K562 (cell line): ENCODE measurements around the gene SHISAL1. TPM values are rescaled to one million over a fixed set of nuclear protein-coding genes. Genes with fewer than 3 reads are reported as not detected.

Experiments used
- ATAC-seq: fragments of 200-7000 bp; cut with Tn5 transposase; 3 replicates; pipeline ENCODE4 v1.9.1; 2020; ENCODE audit warnings: moderate library complexity
- BruUV-seq: library from RNA; stranded (reverse); fragments of 400-500 nt; replicated peaks from 2 replicates; lab custom pipeline; 2021; lab: Mats Ljungman, UMichigan
- CTCF ChIA-PET: fragments of 300-600 bp; formaldehyde crosslinking; extraction: SDS; loops from one replicate; lab custom pipeline; 2021; ENCODE audit warnings: low intra/inter-chr PET ratio; lab: Yijun Ruan, JAX
- POLR2A ChIA-PET: fragments of 300-600, 350-650 bp; sonication (Branson Sonifier 250); formaldehyde crosslinking; extraction: SDS; loops from one replicate; lab custom pipeline; 2021; ENCODE audit warnings: antibody characterized with exemption, inconsistent platforms; lab: Yijun Ruan, JAX
- DNase-seq, 4 experiments: peaks; one replicate each; pipeline versions ENCODE4 v3.0.0 to v3.0.0-alpha.2; 2011 to 2018; ENCODE audit warnings: low spot score in 3 of 4, mixed read lengths in 3 of 4; ENCODE audit errors: extremely low read depth in 1 of 4
- FAIRE-seq: peaks from 2 replicates; lab custom pipeline; 2011; peaks lifted over from hg19 to GRCh38; lab: Jason Lieb, UNC
- H2AFZ ChIP-seq: 2 replicates; pipeline ENCODE4 v1.6.0; 2011; ENCODE audit warnings: low read depth, low read length, control low read depth, inconsistent platforms
- H3K27ac ChIP-seq: fragments of 200-600 bp; 3 replicates; pipeline ENCODE4 v1.8.0; 2011; ENCODE audit warnings: low read depth, mild to moderate bottlenecking, control low read depth, inconsistent platforms, low read length, moderate library complexity, mixed read lengths; ENCODE audit errors: extremely low read depth
- H3K27me3 ChIP-seq, 2 experiments: fragments of 300-600 bp in 1 of 2; 2 replicates in 1 of 2; 3 replicates in 1 of 2; pipeline versions ENCODE4 v1.6.0 to v1.8.0; 2011; ENCODE audit warnings: inconsistent platforms in 2 of 2, low read length in 2 of 2, mild to moderate bottlenecking in 1 of 2, mixed read lengths in 1 of 2, moderate library complexity in 1 of 2; ENCODE audit not compliant: control insufficient read depth in 2 of 2, insufficient read depth in 2 of 2
- H3K36me3 ChIP-seq: fragments of 300-600 bp; 3 replicates; pipeline ENCODE4 v1.8.0; 2011; ENCODE audit warnings: mild to moderate bottlenecking, low read length, inconsistent platforms; ENCODE audit not compliant: control insufficient read depth, insufficient read depth
- H3K4me1 ChIP-seq, 2 experiments: fragments of 200-600 bp in 1 of 2; replicated peaks in 1 of 2; 2 replicates in 1 of 2; 3 replicates in 1 of 2; pipeline versions ENCODE4 v1.5.1 to v1.8.0; 2011; ENCODE audit warnings: inconsistent platforms in 2 of 2, low read length in 2 of 2, mild to moderate bottlenecking in 1 of 2, mixed read lengths in 1 of 2, moderate library complexity in 1 of 2; ENCODE audit not compliant: control insufficient read depth in 2 of 2, insufficient read depth in 2 of 2
- H3K4me2 ChIP-seq: 2 replicates; pipeline ENCODE4 v1.6.1; 2011; ENCODE audit warnings: low read length, control low read depth, inconsistent platforms, mixed read lengths; ENCODE audit not compliant: insufficient read depth
- H3K4me3 ChIP-seq: fragments of 200-600 bp; sonication (generic), shearing (Covaris generic); 2 replicates; pipeline ENCODE4 v1.5.1; 2016; ENCODE audit warnings: control low read depth, inconsistent platforms
- H3K79me2 ChIP-seq: fragments of 200-600 bp; 3 replicates; pipeline ENCODE4 v1.8.0; 2011; ENCODE audit warnings: low read length, inconsistent platforms; ENCODE audit not compliant: control insufficient read depth, insufficient read depth
- H3K9ac ChIP-seq, 2 experiments: 2 replicates each; pipeline versions ENCODE4 v1.6.0 to v1.6.1; 2011; ENCODE audit warnings: low read depth in 2 of 2, low read length in 2 of 2, control low read depth in 1 of 2, inconsistent platforms in 1 of 2, mild to moderate bottlenecking in 1 of 2, mixed read lengths in 1 of 2; ENCODE audit not compliant: insufficient read depth in 1 of 2
- H3K9me1 ChIP-seq: one replicate; pipeline ENCODE4 v1.6.0; 2011; ENCODE audit warnings: inconsistent platforms, mild to moderate bottlenecking, low read length, moderate library complexity; ENCODE audit not compliant: control insufficient read depth, insufficient read depth
- H3K9me3 ChIP-seq: replicated peaks from 2 replicates; pipeline ENCODE4 v1.5.1; 2011; ENCODE audit warnings: low read depth, low read length, inconsistent platforms; ENCODE audit not compliant: control insufficient read depth, insufficient read depth
- H4K20me1 ChIP-seq: replicated peaks from 2 replicates; pipeline ENCODE4 v1.6.1; 2011; ENCODE audit warnings: low read length, inconsistent platforms, mixed read lengths; ENCODE audit not compliant: control insufficient read depth, insufficient read depth
- RFX1 ChIP-seq: fragments of 450-650 bp; IDR thresholded peaks from 2 replicates; pipeline ENCODE4 v1.6.1; 2016; ENCODE audit warnings: mild to moderate bottlenecking, moderate library complexity
- THRAP3 ChIP-seq: fragments of 450-650 bp; IDR thresholded peaks from 2 replicates; pipeline ENCODE4 v1.6.1; 2016; ENCODE audit warnings: mild to moderate bottlenecking, inconsistent platforms, borderline replicate concordance
- WGBS: fragments of 100-300 bp; shearing (Covaris generic); methylation state at CpG from one replicate; pipeline ENCODE4 v1.1.6; 2016; ENCODE audit warnings: low coverage, mixed read lengths; ENCODE audit not compliant: insufficient coverage; ENCODE audit errors: missing lambda C conversion rate; 5-methylcytosine and 5-hydroxymethylcytosine counted together
- in situ Hi-C: fragments of 300-500 bp; cut with MboI; formaldehyde crosslinking; loops from 4 replicates; pipeline ENCODE4 v1.15.0; 2018; ENCODE audit warnings: inconsistent platforms, mixed read lengths
- intact Hi-C: fragments of 100-400 bp; cut with micrococcal nuclease; formaldehyde crosslinking; loops from 2 replicates; pipeline ENCODE4 v1.14.2; 2022
- polyA plus RNA-seq, 8 experiments: library from polyadenylated mRNA; depleted of rRNA in 4 of 8; stranded (reverse) in 5 of 8; unstranded in 3 of 8; fragments of >200 nt; fragmentation: Nextera tagmentation in 2 of 8; fragmentation: Illumina TruSeq in 1 of 8; extraction: Ambion mirVana in 2 of 8; extraction: Trizol in 1 of 8; gene quantifications; 2 replicates each; pipeline versions ENCODE4 v1.2.1 to v1.2.3, GENCODE V29; 2011 to 2014; ENCODE audit warnings: inconsistent platforms in 1 of 8, missing spikeins in 1 of 8
- total RNA-seq, 7 experiments: library from RNA; depleted of rRNA in 6 of 7; stranded (reverse); fragments of >200 nt in 6 of 7; fragmentation: Illumina TruSeq in 2 of 7; extraction: Trizol in 2 of 7; gene quantifications; 2 replicates each; pipeline versions ENCODE4 v1.2.1 to v1.2.3, GENCODE V29; 2011 to 2021; ENCODE audit warnings: low replicate concordance in 1 of 7
- TF ChIP-seq, protein P1 (sequence below): fragments of 150-350 bp; IDR thresholded peaks from 2 replicates; pipeline ENCODE4 v1.6.1; 2014; ENCODE audit warnings: low read depth, mild to moderate bottlenecking, low read length, borderline replicate concordance
- TF ChIP-seq, protein P2 (sequence below): fragments of 450-650 bp; conservative IDR thresholded peaks from 2 replicates; pipeline ENCODE4 v1.6.1; 2016; ENCODE audit warnings: missing genetic modification characterization, low read depth, mild to moderate bottlenecking, missing compliant biosample characterization, moderate library complexity
- TF ChIP-seq, protein P3 (sequence below): fragments of 450-650 bp; IDR thresholded peaks from one replicate; pipeline ENCODE4 v1.6.1; 2018; ENCODE audit warnings: mild to moderate bottlenecking, moderate library complexity; ENCODE audit not compliant: partially characterized antibody

Gene SHISAL1
- total and polyA plus RNA-seq, 9 of the 15 experiments (the other 6 are each of a cell fraction or from before 2014, with no cell fraction given) = not detected

DNA sequence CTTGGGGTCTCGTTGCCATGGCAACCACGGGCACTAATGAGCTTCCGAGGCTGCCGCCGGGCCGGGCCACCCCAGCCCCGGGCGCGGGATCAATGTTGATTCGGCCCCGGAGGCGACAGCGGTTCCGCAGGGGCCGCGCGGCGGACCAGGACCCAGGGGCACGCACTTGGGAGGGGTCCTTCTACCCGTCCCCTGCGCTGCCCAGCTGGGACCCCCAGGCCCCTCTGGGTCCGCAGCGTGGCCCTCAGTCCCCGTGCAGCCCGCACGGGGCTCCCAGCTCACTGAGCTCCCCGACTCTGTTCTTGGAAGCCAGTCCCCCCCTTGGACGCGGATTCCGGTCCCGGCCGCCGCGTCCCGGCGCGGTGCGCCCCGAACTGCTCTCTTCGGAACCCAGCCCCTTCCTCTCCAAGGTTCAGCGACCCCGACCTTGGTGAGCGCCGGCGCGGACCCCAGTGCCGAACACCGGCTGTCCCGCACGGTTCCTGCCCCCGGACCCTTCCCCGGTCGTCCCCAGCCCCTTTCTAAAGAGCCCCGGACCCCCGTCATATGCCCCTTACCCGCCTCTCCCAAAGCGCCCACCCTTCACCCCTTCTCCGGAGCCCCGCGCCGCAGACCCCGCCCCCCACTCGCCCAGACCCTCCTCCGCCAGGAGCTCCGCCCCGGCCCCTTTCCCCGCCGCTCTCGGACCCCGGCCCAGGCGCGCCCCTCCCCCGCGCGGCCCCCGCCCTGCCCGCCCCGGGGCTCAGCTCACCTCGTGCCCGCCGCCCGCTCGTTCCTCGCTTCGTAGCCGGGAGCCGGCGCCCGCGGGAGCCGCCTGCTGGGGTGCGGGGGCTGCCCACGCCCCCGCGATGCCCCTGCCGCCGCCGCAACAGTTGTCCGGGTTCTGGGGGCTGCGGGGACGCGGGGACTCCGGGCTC is 18.3 kb upstream of the SHISAL1 start:
- DNase-seq = peak in 1 of 4 experiments; percentile 18
- FAIRE-seq = no peak
- ATAC-seq = no peak
- 33% methylated on average over 18 of the region's 103 CpGs for WGBS
- Histone ChIP-seq H3K36me3 (no peaks in the 10 kb centered on the region), H3K27me3 (peaks cover 0 to 12% of the 10 kb centered on the region in 2 experiments; a peak in 2 of 5 replicates), H3K9me3 (no peaks in the 10 kb centered on the region), H3K79me2 (no peaks in the 10 kb centered on the region), H4K20me1 (no peaks in the 10 kb centered on the region), H3K9me1 (no peaks in the 10 kb centered on the region), H3K9ac (no peak overlapping the region), H3K4me3 (no peak overlapping the region), H3K4me2 (no peak overlapping the region), H2AFZ (no peak overlapping the region), H3K4me1 (no peaks in the 10 kb centered on the region; a peak in 1 of 5 replicates), H3K27ac (no peak overlapping the region)
- intact Hi-C loops (no loop called here), in situ Hi-C loops (no loop called here)
- ChIA-PET CTCF (no interaction called here), POLR2A (no interaction called here)
- no TSS peak for BruUV-seq
- TF ChIP-seq, protein P1, sequence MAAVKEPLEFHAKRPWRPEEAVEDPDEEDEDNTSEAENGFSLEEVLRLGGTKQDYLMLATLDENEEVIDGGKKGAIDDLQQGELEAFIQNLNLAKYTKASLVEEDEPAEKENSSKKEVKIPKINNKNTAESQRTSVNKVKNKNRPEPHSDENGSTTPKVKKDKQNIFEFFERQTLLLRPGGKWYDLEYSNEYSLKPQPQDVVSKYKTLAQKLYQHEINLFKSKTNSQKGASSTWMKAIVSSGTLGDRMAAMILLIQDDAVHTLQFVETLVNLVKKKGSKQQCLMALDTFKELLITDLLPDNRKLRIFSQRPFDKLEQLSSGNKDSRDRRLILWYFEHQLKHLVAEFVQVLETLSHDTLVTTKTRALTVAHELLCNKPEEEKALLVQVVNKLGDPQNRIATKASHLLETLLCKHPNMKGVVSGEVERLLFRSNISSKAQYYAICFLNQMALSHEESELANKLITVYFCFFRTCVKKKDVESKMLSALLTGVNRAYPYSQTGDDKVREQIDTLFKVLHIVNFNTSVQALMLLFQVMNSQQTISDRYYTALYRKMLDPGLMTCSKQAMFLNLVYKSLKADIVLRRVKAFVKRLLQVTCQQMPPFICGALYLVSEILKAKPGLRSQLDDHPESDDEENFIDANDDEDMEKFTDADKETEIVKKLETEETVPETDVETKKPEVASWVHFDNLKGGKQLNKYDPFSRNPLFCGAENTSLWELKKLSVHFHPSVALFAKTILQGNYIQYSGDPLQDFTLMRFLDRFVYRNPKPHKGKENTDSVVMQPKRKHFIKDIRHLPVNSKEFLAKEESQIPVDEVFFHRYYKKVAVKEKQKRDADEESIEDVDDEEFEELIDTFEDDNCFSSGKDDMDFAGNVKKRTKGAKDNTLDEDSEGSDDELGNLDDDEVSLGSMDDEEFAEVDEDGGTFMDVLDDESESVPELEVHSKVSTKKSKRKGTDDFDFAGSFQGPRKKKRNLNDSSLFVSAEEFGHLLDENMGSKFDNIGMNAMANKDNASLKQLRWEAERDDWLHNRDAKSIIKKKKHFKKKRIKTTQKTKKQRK = no peak
- TF ChIP-seq, protein P2, sequence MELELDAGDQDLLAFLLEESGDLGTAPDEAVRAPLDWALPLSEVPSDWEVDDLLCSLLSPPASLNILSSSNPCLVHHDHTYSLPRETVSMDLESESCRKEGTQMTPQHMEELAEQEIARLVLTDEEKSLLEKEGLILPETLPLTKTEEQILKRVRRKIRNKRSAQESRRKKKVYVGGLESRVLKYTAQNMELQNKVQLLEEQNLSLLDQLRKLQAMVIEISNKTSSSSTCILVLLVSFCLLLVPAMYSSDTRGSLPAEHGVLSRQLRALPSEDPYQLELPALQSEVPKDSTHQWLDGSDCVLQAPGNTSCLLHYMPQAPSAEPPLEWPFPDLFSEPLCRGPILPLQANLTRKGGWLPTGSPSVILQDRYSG (tag) = no peak
- peak; percentile 59 for TF ChIP-seq RFX1
- no peak for TF ChIP-seq THRAP3
- TF ChIP-seq, protein P3, sequence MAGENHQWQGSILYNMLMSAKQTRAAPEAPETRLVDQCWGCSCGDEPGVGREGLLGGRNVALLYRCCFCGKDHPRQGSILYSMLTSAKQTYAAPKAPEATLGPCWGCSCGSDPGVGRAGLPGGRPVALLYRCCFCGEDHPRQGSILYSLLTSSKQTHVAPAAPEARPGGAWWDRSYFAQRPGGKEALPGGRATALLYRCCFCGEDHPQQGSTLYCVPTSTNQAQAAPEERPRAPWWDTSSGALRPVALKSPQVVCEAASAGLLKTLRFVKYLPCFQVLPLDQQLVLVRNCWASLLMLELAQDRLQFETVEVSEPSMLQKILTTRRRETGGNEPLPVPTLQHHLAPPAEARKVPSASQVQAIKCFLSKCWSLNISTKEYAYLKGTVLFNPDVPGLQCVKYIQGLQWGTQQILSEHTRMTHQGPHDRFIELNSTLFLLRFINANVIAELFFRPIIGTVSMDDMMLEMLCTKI = no peak
